Ovary (tissue), 9 donors: ENCODE results near the gene MAPK13. TPM values are rescaled to one million over a fixed set of nuclear protein-coding genes. Genes with fewer than 3 reads are reported as not detected.

ENCODE experiments used
- DNase-seq, 5 donors: peaks; one replicate each; pipeline ENCODE4 v3.0.0-alpha.2; 2019 to 2020
- H3K27ac ChIP-seq, 2 donors: fragments of 200-600 bp; one replicate each; pipeline versions ENCODE4 v1.5.1 to v1.8.0; 2019 to 2022
- H3K27me3 ChIP-seq: fragments of 200-600 bp; one replicate; pipeline ENCODE4 v1.8.0; 2022
- H3K36me3 ChIP-seq: fragments of 200-600 bp; sonication (generic); one replicate; pipeline ENCODE4 v1.5.1; 2019
- H3K4me1 ChIP-seq: one replicate; pipeline ENCODE4 v1.8.1; 2013; ENCODE audit warnings: mild to moderate bottlenecking, moderate library complexity; ENCODE audit not compliant: insufficient read depth
- H3K4me3 ChIP-seq: fragments of 200-600 bp; sonication (generic); one replicate; pipeline ENCODE4 v1.5.1; 2017
- H3K9me3 ChIP-seq, 2 donors: fragments of 200-600 bp in 1 of 2; sonication (generic) in 1 of 2; one replicate each; pipeline versions ENCODE4 v1.5.1 to v1.8.1; 2013 to 2019; ENCODE audit warnings: mild to moderate bottlenecking in 1 of 2, moderate library complexity in 1 of 2
- EP300 ChIP-seq: sonication (generic); formaldehyde crosslinking; IDR thresholded peaks from one replicate; pipeline ENCODE4 v1.6.1; 2017; ENCODE audit warnings: antibody characterized with exemption
- POLR2A ChIP-seq: fragments of 450-650 bp; IDR thresholded peaks from one replicate; pipeline ENCODE4 v1.6.1; 2017; ENCODE audit warnings: antibody characterized with exemption, mild to moderate bottlenecking, moderate library complexity
- WGBS, 3 donors: extraction: QIAGEN DNeasy Blood & Tissue Kit in 1 of 3; methylation state at CpG; one replicate each; pipeline versions ENCODE4 v1.1.5 to v1.1.7; 2013 to 2017; 5-methylcytosine and 5-hydroxymethylcytosine counted together
- intact Hi-C, 4 donors: fragments of 100-400 bp; cut with DNase I; formaldehyde crosslinking; loops; one replicate each; pipeline versions ENCODE4 v1.11.0 to v1.15.1; 2022 to 2023
- polyA plus RNA-seq, 2 donors: library from polyadenylated mRNA; stranded (reverse); fragments of 200-250 nt in 1 of 2; fragments of 350-450 nt in 1 of 2; fragmentation: Illumina TruSeq in 1 of 2; extraction: RNeasy Lipid Tissue Mini Kit (QIAGEN cat#74804) in 1 of 2; gene quantifications; one replicate each; pipeline ENCODE4 v1.2.3, GENCODE V29; 2013 to 2014
- total RNA-seq, 7 donors: library from RNA; depleted of rRNA in 2 of 7; stranded (reverse); fragments of >200 nt in 2 of 7; fragmentation: NEBNext Ultra II Directional in 3 of 7; extraction: Animal tissue kit (Norgen Biotek cat#: 25700) in 3 of 7; gene quantifications; one replicate each; pipeline versions ENCODE4 v1.1.0 to v1.2.4, GENCODE V29; 2016 to 2023
- TF ChIP-seq, protein P1 (sequence below), 3 donors: fragments of 450-650 bp in 2 of 3; fragments of 200-600 bp in 1 of 3; IDR thresholded peaks; one replicate each; pipeline versions ENCODE4 v1.5.1 to v1.8.0; 2016 to 2022; ENCODE audit warnings: antibody characterized with exemption in 3 of 3, mild to moderate bottlenecking in 1 of 3
- donor health status: DM: no; HTN: no; CAD: no; lungs with moderate emphysema.
- donor health status: DM: no; HTN: no; CAD: no.
- donor health status: Bipolar disorder and iron deficiency.
- donor health status: DM: yes; HTN: yes; CAD: no.
- donor health status: DM: no; HTN: no; CAD: no.
- donor health status: DM: yes; HTN: yes; CAD: no.

The MAPK13 gene
- total and polyA plus RNA-seq, 9 donors = 3.3 to 15.6 (median 6.2) TPM

DNA sequence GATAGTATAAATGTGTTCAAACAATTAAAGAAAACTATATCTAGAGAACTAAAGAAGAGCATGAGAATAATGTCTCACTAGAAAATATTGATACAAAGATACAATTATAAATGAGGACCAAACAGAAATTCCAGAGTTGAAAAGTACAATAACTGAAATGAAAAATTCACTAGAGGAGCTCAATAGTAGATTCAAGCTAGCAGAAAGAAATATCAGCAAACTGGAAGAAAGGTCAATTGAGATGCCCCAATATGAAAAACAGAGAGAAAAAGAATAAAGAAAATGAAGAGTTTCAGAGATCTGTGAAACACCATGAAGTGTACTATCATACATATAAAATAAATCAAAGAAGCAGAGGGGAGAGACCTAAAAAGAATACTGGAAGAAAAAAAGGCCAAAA, 48.2 kb downstream of the MAPK13 start:
- TF ChIP-seq, protein P1, sequence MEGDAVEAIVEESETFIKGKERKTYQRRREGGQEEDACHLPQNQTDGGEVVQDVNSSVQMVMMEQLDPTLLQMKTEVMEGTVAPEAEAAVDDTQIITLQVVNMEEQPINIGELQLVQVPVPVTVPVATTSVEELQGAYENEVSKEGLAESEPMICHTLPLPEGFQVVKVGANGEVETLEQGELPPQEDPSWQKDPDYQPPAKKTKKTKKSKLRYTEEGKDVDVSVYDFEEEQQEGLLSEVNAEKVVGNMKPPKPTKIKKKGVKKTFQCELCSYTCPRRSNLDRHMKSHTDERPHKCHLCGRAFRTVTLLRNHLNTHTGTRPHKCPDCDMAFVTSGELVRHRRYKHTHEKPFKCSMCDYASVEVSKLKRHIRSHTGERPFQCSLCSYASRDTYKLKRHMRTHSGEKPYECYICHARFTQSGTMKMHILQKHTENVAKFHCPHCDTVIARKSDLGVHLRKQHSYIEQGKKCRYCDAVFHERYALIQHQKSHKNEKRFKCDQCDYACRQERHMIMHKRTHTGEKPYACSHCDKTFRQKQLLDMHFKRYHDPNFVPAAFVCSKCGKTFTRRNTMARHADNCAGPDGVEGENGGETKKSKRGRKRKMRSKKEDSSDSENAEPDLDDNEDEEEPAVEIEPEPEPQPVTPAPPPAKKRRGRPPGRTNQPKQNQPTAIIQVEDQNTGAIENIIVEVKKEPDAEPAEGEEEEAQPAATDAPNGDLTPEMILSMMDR (IDR thresholded peaks at IDR 0.05) = no peak
- no peak for TF ChIP-seq EP300
- no peak for TF ChIP-seq POLR2A
- no peak overlapping the region for H3K4me3 ChIP-seq
- H3K27ac ChIP-seq = no peak overlapping the region
- intact Hi-C loops = no loop called here
- H3K9me3 ChIP-seq = no peaks in the 10 kb centered on the region
- H3K36me3 ChIP-seq = no peaks in the 10 kb centered on the region
- no peak for DNase-seq
- no peaks in the 10 kb centered on the region for H3K4me1 ChIP-seq
- H3K27me3 ChIP-seq = no peaks in the 10 kb centered on the region

DNA sequence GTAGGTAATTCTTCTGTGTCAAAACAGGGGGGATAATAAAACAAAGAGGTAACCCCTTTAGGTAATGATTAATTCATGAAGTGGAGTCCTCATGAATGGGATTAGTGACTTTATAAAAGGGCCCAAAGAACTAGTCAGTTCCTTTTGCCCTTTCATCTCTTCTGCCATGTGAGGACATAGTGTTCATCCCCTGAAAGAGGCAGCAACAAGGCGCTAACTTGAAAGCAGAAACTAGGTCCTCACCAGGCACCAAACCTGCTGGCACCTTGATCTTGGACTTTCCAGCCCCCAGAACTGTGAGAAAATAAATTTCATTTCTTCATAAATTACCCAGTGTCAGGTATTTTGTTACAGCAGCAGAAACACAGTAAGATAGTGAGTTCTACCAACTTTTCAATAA, 49.8 kb downstream of the MAPK13 start:
- intact Hi-C loops = no loop called here
- Histone ChIP-seq H3K4me1 (no peaks in the 10 kb centered on the region), H3K36me3 (no peaks in the 10 kb centered on the region), H3K27me3 (no peaks in the 10 kb centered on the region), H3K4me3 (no peak overlapping the region), H3K9me3 (no peaks in the 10 kb centered on the region), H3K27ac (no peak overlapping the region)
- DNase-seq = no peak
- TF ChIP-seq POLR2A (no peak), EP300 (no peak)
- TF ChIP-seq, protein P1 (IDR thresholded peaks at IDR 0.05) = no peak
- 97 to 100% (median 98%) methylated on average over 1 of the region's 1 CpG for WGBS, 3 donors

DNA sequence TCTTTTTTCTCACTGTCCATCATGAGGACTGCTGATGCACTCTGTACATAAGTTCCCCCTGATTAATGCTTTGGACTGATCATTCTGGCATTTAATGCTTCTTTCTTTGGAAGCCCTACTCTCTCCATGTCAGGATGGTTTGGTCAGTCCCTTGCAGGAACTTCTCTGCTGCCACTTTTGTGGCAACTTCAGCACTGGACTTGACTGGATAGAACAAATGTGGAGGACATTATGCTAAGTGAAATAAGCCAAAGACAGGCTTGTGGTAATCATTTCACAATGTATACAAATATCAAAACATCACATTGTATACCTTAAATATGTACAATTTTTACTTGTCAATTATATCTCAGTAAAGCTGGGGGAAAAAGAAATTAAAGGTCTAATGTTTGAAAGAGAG, 54.0 kb downstream of the MAPK13 start:
- Histone ChIP-seq H3K27ac (no peak overlapping the region), H3K4me3 (no peak overlapping the region), H3K9me3 (no peaks in the 10 kb centered on the region), H3K4me1 (no peaks in the 10 kb centered on the region), H3K27me3 (no peaks in the 10 kb centered on the region), H3K36me3 (no peaks in the 10 kb centered on the region)
- TF ChIP-seq, protein P1 (IDR thresholded peaks at IDR 0.05) = no peak
- TF ChIP-seq EP300 = no peak
- TF ChIP-seq POLR2A = no peak
- no peak for DNase-seq
- intact Hi-C loops = no loop called here

DNA sequence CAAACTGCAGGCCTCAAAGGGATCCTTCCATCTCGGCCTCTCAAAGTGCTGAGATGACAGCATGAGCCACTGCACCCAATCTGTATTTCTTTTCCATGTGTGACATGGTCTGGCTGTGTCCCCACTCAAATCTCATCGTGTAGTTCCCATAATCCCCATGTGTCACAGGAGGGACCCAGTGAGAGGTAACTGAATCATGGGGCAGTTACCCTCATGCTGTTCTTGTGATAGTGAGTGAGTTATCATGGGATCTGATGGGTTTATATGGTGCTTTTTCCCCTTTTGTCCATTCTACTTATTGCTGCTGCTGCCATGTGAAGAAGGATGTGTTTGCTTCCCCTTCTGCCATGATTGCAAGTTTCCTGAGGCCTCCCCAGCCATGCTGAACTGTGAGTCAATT, 55.9 kb downstream of the MAPK13 start:
- Histone ChIP-seq H3K27me3 (no peaks in the 10 kb centered on the region), H3K9me3 (no peaks in the 10 kb centered on the region), H3K4me3 (no peak overlapping the region), H3K4me1 (no peaks in the 10 kb centered on the region), H3K36me3 (no peaks in the 10 kb centered on the region), H3K27ac (no peak overlapping the region)
- DNase-seq = no peak
- TF ChIP-seq POLR2A = no peak
- no peak for TF ChIP-seq EP300
- TF ChIP-seq, protein P1 (IDR thresholded peaks at IDR 0.05) = no peak
- intact Hi-C loops = no loop called here
- 88 to 98% (median 94%) methylated on average over 2 of the region's 2 CpGs for WGBS, 3 donors

DNA sequence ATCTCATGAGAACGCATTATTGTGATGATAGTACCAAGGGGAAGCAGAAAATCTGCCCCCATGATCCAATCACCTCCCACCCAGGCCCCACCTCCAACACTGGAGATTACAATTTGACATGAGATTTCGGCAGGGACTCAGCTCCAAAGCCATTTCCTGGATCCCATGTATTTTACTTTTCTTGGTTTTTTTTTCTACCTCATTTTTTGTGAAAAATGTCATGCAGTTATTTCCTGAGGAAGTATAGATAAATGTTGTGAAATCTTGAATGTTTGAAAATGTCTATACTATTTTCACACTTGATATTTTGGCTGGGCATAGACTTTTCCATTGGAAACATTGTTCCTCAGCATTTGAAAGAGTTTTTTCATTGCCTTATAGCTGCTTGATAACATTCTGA, 57.1 kb downstream of the MAPK13 start:
- Histone ChIP-seq H3K9me3 (no peaks in the 10 kb centered on the region), H3K27me3 (no peaks in the 10 kb centered on the region), H3K4me1 (no peaks in the 10 kb centered on the region), H3K36me3 (no peaks in the 10 kb centered on the region), H3K27ac (no peak overlapping the region), H3K4me3 (no peak overlapping the region)
- 84 to 91% (median 86%) methylated on average over 2 of the region's 2 CpGs for WGBS, 3 donors
- no peak for DNase-seq
- TF ChIP-seq, protein P1 (IDR thresholded peaks at IDR 0.05) = no peak
- TF ChIP-seq POLR2A = no peak
- TF ChIP-seq EP300 = no peak
- intact Hi-C loops = no loop called here
